Jurkat, Clone E6-1 (cell line): Measurements from ENCODE around the gene FOXN4. TPM values are rescaled to one million over a fixed set of nuclear protein-coding genes. Genes with fewer than 3 reads are reported as not detected.
"Not testable (repeated sequence)": the region's sequence is repeated elsewhere in the genome, so short reads cannot be mapped to it uniquely, and the experiment has no call there.

ENCODE experiments used
- DNase-seq: peaks from one replicate; pipeline ENCODE4 v3.0.0-alpha.2; 2011; ENCODE audit warnings: low read depth, low spot score
- H3K4me3 ChIP-seq: 2 replicates; pipeline ENCODE4 v1.5.1; 2011; ENCODE audit warnings: mild to moderate bottlenecking, low read length, control low read depth, moderate library complexity
- polyA plus RNA-seq: library from polyadenylated mRNA; unstranded; fragments of >200 nt; gene quantifications from one replicate; pipeline ENCODE4 v1.2.1, GENCODE V29; 2012; ENCODE audit warnings: missing spikeins; ENCODE audit not compliant: insufficient read length, insufficient read depth

Gene FOXN4
- polyA plus RNA-seq, result 0.91 TPM

GRCh38 chr12:109308534-109309380 is at the start of gene FOXN4:
Gene FOXN4 (minus strand): TSS chr12:109309284. CDS start chr12:109308321, 963 bp downstream.
- peak within 1 kb of the TSS; percentile 40 for H3K4me3 ChIP-seq
- no peak for DNase-seq

GRCh38 chr12:109358154-109358869 is 49.2 kb upstream of the FOXN4 start:
- no peak overlapping the region for H3K4me3 ChIP-seq
- DNase-seq, result no peak

GRCh38 chr12:109357032-109357431 is 47.9 kb upstream of the FOXN4 start:
- no peak for DNase-seq
- H3K4me3 ChIP-seq, result no peak overlapping the region

- H3K4me3 ChIP-seq, result no peak overlapping the region
Measured at GRCh38 chr12:109356577-109356976, 47.5 kb upstream of the FOXN4 start.

GRCh38 chr12:109352184-109352583 is 43.1 kb upstream of the FOXN4 start:
- no peak overlapping the region for H3K4me3 ChIP-seq
- no peak for DNase-seq

More at GRCh38 chr12:109356577-109356976, 47.5 kb upstream of the FOXN4 start:
- DNase-seq, result no peak

- no peak for DNase-seq
Measured at GRCh38 chr12:109347589-109347988, 38.5 kb upstream of the FOXN4 start, which contains the start of gene MYO1H. Gene MYO1H (plus strand): TSS chr12:109347900. CDS start chr12:109347961, 61 bp downstream.

GRCh38 chr12:109346920-109347319 is 37.8 kb upstream of the FOXN4 start:
- H3K4me3 ChIP-seq, result no peak overlapping the region
- no peak for DNase-seq

More at GRCh38 chr12:109347589-109347988, 38.5 kb upstream of the FOXN4 start, which contains the start of gene MYO1H:
- no peak within 1 kb of the TSS for H3K4me3 ChIP-seq

GRCh38 chr12:109345428-109345827 is 36.3 kb upstream of the FOXN4 start:
- DNase-seq, result no peak
- no peak overlapping the region for H3K4me3 ChIP-seq

- H3K4me3 ChIP-seq, result no peak overlapping the region
- DNase-seq, result no peak
Measured at GRCh38 chr12:109343677-109344076, 34.6 kb upstream of the FOXN4 start.

GRCh38 chr12:109336593-109336992 is 27.5 kb upstream of the FOXN4 start:
- no peak for DNase-seq
- H3K4me3 ChIP-seq, result no peak overlapping the region

GRCh38 chr12:109334887-109335286 is 25.8 kb upstream of the FOXN4 start:
- no peak for DNase-seq
- H3K4me3 ChIP-seq, result no peak overlapping the region

- no peak overlapping the region for H3K4me3 ChIP-seq
- no peak for DNase-seq
Measured at GRCh38 chr12:109331301-109331952, 22.3 kb upstream of the FOXN4 start.

GRCh38 chr12:109330282-109331230 is 21.5 kb upstream of the FOXN4 start:
- H3K4me3 ChIP-seq, result no peak overlapping the region
- DNase-seq, result no peak

GRCh38 chr12:109329686-109330085 is 20.6 kb upstream of the FOXN4 start:
- no peak for DNase-seq
- no peak overlapping the region for H3K4me3 ChIP-seq

- DNase-seq, result no peak
- no peak overlapping the region for H3K4me3 ChIP-seq
Measured at GRCh38 chr12:109329003-109329402, 19.9 kb upstream of the FOXN4 start.

- H3K4me3 ChIP-seq, DNase-seq: not testable (repeated sequence)
Measured at GRCh38 chr12:109321294-109321693, 12.2 kb upstream of the FOXN4 start.

- no peak for DNase-seq
- H3K4me3 ChIP-seq, result peak overlapping the region; percentile 39
Measured at GRCh38 chr12:109310247-109311125, 1.4 kb upstream of the FOXN4 start.
